Lower lobe of right lung (tissue), 2 donors: ENCODE measurements around the gene CHMP1A. TPM values are rescaled to one million over a fixed set of nuclear protein-coding genes. Genes with fewer than 3 reads are reported as not detected.

Source experiments
- ATAC-seq, 2 donors: fragments of 200-7000 bp; cut with Tn5 transposase; one replicate each; pipeline ENCODE4 v1.9.1; 2020 to 2022; ENCODE audit warnings: mild to moderate bottlenecking in 2 of 2, moderate library complexity in 2 of 2
- DNase-seq: peaks from one replicate; pipeline ENCODE4 v3.0.0-alpha.2; 2020
- H3K27ac ChIP-seq: fragments of 200-600 bp; one replicate; pipeline ENCODE4 v1.8.0; 2022
- H3K27me3 ChIP-seq: fragments of 200-600 bp; one replicate; pipeline ENCODE4 v1.8.0; 2022; ENCODE audit warnings: low read depth
- H3K36me3 ChIP-seq: fragments of 200-600 bp; one replicate; pipeline ENCODE4 v1.8.0; 2022; ENCODE audit warnings: mild to moderate bottlenecking
- H3K4me1 ChIP-seq: fragments of 200-600 bp; one replicate; pipeline ENCODE4 v1.8.0; 2022
- H3K4me3 ChIP-seq: fragments of 200-600 bp; one replicate; pipeline ENCODE4 v1.8.0; 2022; ENCODE audit warnings: mild to moderate bottlenecking
- H3K9me3 ChIP-seq: fragments of 200-600 bp; one replicate; pipeline ENCODE4 v1.8.0; 2022
- CTCF ChIP-seq: fragments of 200-600 bp; IDR thresholded peaks from one replicate; pipeline ENCODE4 v1.8.0; 2022; ENCODE audit warnings: antibody characterized with exemption, mild to moderate bottlenecking
- intact Hi-C: fragments of 100-400 bp; cut with DNase I; formaldehyde crosslinking; loops from one replicate; pipeline ENCODE4 v1.11.0; 2022
- long read RNA-seq: library from polyadenylated mRNA; unstranded; transcript quantifications from one replicate; pipeline ENCODE4 v2.0.0, GENCODE V29; 2021
- total RNA-seq: library from RNA; stranded (reverse); fragmentation: NEBNext Ultra II Directional; extraction: Animal tissue kit (Norgen Biotek cat#: 25700); gene quantifications from one replicate; pipeline ENCODE4 v1.2.1, GENCODE V29; 2021
- donor health status: DM: no; HTN: yes; CAD: no; lungs with severe emphysema.

The CHMP1A gene
- 70.4 TPM for total RNA-seq
- long read RNA-seq, transcript CHMP1A-204 (2 exons, 2,007 nt), result minor isoform, 10 of 223 reads
- long read RNA-seq, transcript CHMP1A-202 (6 exons, 2,295 nt), result major isoform, 14 of 223 reads
- long read RNA-seq, partial matches to known transcripts, result 6 of 223 reads
- long read RNA-seq, other reads (novel, unspliced or antisense), result 192 of 223 reads

- H3K27me3 ChIP-seq, result no peaks in the 10 kb centered on the region
- DNase-seq (peak; percentile 91), ATAC-seq (peak; percentile 97 to 99)
- peak within 1 kb of the TSS; percentile 92 for H3K27ac ChIP-seq
- H3K4me1 ChIP-seq, result peaks cover 22% of the 10 kb centered on the region
- TF ChIP-seq CTCF, result no peak
- intact Hi-C loops, result no loop called here
- no peaks in the 10 kb centered on the region for H3K9me3 ChIP-seq
- H3K4me3 ChIP-seq, result peak within 1 kb of the TSS; percentile 91
- H3K36me3 ChIP-seq, result peaks cover 31% of the 10 kb centered on the region
Measured at GRCh38 chr16:89657442-89658220, at the start of gene CHMP1A, which contains the start of gene SPATA33. Gene CHMP1A (minus strand): TSS chr16:89657708. CDS start chr16:89657588, 120 bp downstream. Gene SPATA33 (plus strand): TSS chr16:89657836. CDS start chr16:89657912, 76 bp downstream.

- no peaks in the 10 kb centered on the region for H3K27me3 ChIP-seq
- H3K36me3 ChIP-seq, result no peaks in the 10 kb centered on the region
- ATAC-seq, result no peak
- H3K9me3 ChIP-seq, result no peaks in the 10 kb centered on the region
- H3K4me1 ChIP-seq, result peaks cover 6% of the 10 kb centered on the region
- DNase-seq, result no peak
- no peak overlapping the region for H3K4me3 ChIP-seq
- H3K27ac ChIP-seq, result no peak overlapping the region
- intact Hi-C loops, result loop anchor here (10.0 kb wide), 1 partner anchor 158 kb away; no protein-coding TSS in a partner anchor
- TF ChIP-seq CTCF, result no peak
Measured at GRCh38 chr16:89706518-89707260, 49.2 kb upstream of the CHMP1A start.

- Histone ChIP-seq H3K4me1 (peaks cover 15% of the 10 kb centered on the region), H3K27ac (no peak overlapping the region), H3K4me3 (no peak overlapping the region), H3K36me3 (no peaks in the 10 kb centered on the region), H3K9me3 (no peaks in the 10 kb centered on the region), H3K27me3 (no peaks in the 10 kb centered on the region)
- no peak for ATAC-seq
- intact Hi-C loops, result loop anchor here (10.0 kb wide), 1 partner anchor 160 kb away; no protein-coding TSS in a partner anchor
- TF ChIP-seq CTCF, result no peak
- DNase-seq, result no peak
Measured at GRCh38 chr16:89705006-89705405, 47.5 kb upstream of the CHMP1A start.

- Histone ChIP-seq H3K9me3 (no peaks in the 10 kb centered on the region), H3K4me3 (no peak overlapping the region), H3K36me3 (no peaks in the 10 kb centered on the region), H3K27ac (no peak overlapping the region), H3K4me1 (peaks cover 22% of the 10 kb centered on the region), H3K27me3 (no peaks in the 10 kb centered on the region)
- no peak for TF ChIP-seq CTCF
- DNase-seq (no peak), ATAC-seq (no peak)
- intact Hi-C loops, result loop anchor here (10.0 kb wide), 1 partner anchor 161 kb away; no protein-coding TSS in a partner anchor
Measured at GRCh38 chr16:89704281-89704680, 46.8 kb upstream of the CHMP1A start.
